Esophagus muscularis mucosa (tissue), 3 donors: Measurements from ENCODE around the gene IMPG2.

Source experiments
- POLR2AphosphoS5 ChIP-seq, 2 donors: sonication (generic); formaldehyde crosslinking; IDR thresholded peaks; one replicate each; pipeline ENCODE4 v1.6.1; 2017; ENCODE audit warnings: antibody characterized with exemption in 2 of 2
- TF ChIP-seq, protein P1 (sequence below), 3 experiments: fragments of 200-600 bp in 2 of 3; fragments of 450-650 bp in 1 of 3; sonication (generic) in 2 of 3; IDR thresholded peaks; one replicate each; pipeline ENCODE4 v1.5.1; 2017 to 2019; ENCODE audit warnings: antibody characterized with exemption in 3 of 3, mild to moderate bottlenecking in 2 of 3, moderate library complexity in 1 of 3

DNA sequence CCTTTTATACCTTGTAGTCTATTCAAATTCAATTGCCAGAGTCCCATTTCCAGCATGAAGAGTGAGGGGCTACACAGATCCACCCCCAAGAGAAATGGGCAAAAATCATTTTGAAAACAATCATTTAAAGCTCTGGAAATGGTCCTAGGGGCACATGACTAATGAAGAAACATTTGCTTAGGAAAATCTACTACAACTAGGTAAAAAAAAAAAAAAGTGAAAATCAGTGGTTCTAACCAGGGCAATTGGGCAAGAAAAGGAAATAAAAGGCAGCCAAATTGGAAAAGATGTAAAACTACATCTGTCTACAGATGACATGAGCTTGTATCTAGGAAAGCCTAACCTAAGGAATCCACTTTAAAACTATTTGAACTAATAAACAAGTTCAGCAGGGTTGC is 9.4 kb downstream of the IMPG2 start:
- no peak for TF ChIP-seq POLR2AphosphoS5 (IDR thresholded peaks at IDR 0.05)
- TF ChIP-seq, protein P1, sequence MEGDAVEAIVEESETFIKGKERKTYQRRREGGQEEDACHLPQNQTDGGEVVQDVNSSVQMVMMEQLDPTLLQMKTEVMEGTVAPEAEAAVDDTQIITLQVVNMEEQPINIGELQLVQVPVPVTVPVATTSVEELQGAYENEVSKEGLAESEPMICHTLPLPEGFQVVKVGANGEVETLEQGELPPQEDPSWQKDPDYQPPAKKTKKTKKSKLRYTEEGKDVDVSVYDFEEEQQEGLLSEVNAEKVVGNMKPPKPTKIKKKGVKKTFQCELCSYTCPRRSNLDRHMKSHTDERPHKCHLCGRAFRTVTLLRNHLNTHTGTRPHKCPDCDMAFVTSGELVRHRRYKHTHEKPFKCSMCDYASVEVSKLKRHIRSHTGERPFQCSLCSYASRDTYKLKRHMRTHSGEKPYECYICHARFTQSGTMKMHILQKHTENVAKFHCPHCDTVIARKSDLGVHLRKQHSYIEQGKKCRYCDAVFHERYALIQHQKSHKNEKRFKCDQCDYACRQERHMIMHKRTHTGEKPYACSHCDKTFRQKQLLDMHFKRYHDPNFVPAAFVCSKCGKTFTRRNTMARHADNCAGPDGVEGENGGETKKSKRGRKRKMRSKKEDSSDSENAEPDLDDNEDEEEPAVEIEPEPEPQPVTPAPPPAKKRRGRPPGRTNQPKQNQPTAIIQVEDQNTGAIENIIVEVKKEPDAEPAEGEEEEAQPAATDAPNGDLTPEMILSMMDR (IDR thresholded peaks at IDR 0.05): no peak
